CD4-positive, alpha-beta T cell (primary cell): ENCODE measurements around the gene CNOT6L. TPM values are rescaled to one million over a fixed set of nuclear protein-coding genes. Genes with fewer than 3 reads are reported as not detected.

Experiments used
- ATAC-seq: fragments of 200-7000 bp; cut with Tn5 transposase; one replicate; pipeline ENCODE4 v1.10.0; 2022; ENCODE audit warnings: mild to moderate bottlenecking; ENCODE audit not compliant: poor library complexity
- CTCF ChIA-PET: fragments of 350-600 bp; sonication (Branson Sonifier 250); formaldehyde crosslinking; loops from one replicate; lab custom pipeline; 2021; ENCODE audit warnings: antibody characterized with exemption, inconsistent platforms; lab: Charles Lee
- POLR2A ChIA-PET: fragments of 350-600 bp; sonication (Branson Sonifier 250); formaldehyde crosslinking; loops from one replicate; lab custom pipeline; 2021; ENCODE audit warnings: antibody characterized with exemption, inconsistent platforms; lab: Charles Lee
- DNase-seq, 14 experiments: peaks; one replicate each; pipeline ENCODE4 v3.0.0-alpha.2; 2013 to 2020; ENCODE audit warnings: mixed read lengths in 2 of 14
- H3K27ac ChIP-seq, 2 donors: one replicate each; pipeline versions ENCODE4 v1.5.1 to v1.7.0; 2013; ENCODE audit warnings: low read length in 2 of 2, low read depth in 1 of 2, mild to moderate bottlenecking in 1 of 2
- H3K27me3 ChIP-seq, 2 experiments: 1 replicate in 1 of 2; 2 replicates in 1 of 2; pipeline versions ENCODE4 v1.6.1 to v1.7.0; 2013; ENCODE audit warnings: low read length in 2 of 2, control low read depth in 1 of 2, mild to moderate bottlenecking in 1 of 2, moderate library complexity in 1 of 2; ENCODE audit not compliant: insufficient read depth in 2 of 2, control insufficient read depth in 1 of 2
- H3K36me3 ChIP-seq: one replicate; pipeline ENCODE4 v1.6.1; 2013; ENCODE audit warnings: low read length, control low read depth; ENCODE audit not compliant: insufficient read depth
- H3K4me1 ChIP-seq: one replicate; pipeline ENCODE4 v1.6.1; 2013; ENCODE audit warnings: low read length, control low read depth; ENCODE audit not compliant: insufficient read depth
- H3K4me3 ChIP-seq: one replicate; pipeline ENCODE4 v1.5.1; 2013; ENCODE audit warnings: mild to moderate bottlenecking, low read length, moderate library complexity
- H3K9me3 ChIP-seq, 2 experiments: 1 replicate in 1 of 2; 2 replicates in 1 of 2; pipeline versions ENCODE4 v1.6.1 to v1.7.0; 2013; ENCODE audit warnings: low read length in 2 of 2, mild to moderate bottlenecking in 2 of 2, control low read depth in 1 of 2, moderate library complexity in 1 of 2; ENCODE audit not compliant: control insufficient read depth in 1 of 2, insufficient read depth in 1 of 2
- H3K27ac Mint-ChIP-seq: one replicate; pipeline ENCODE4 v1.8.0; 2020; ENCODE audit warnings: mixed read lengths
- H3K27me3 Mint-ChIP-seq: one replicate; pipeline ENCODE4 v1.8.0; 2021; ENCODE audit warnings: mixed read lengths
- H3K36me3 Mint-ChIP-seq: one replicate; pipeline ENCODE4 v1.8.0; 2021; ENCODE audit warnings: low read depth, mixed read lengths
- H3K4me1 Mint-ChIP-seq: one replicate; pipeline ENCODE4 v1.8.0; 2021; ENCODE audit warnings: low read depth, mixed read lengths
- H3K4me3 Mint-ChIP-seq: one replicate; pipeline ENCODE4 v1.8.0; 2020; ENCODE audit warnings: mild to moderate bottlenecking, mixed read lengths
- H3K9me3 Mint-ChIP-seq: one replicate; pipeline ENCODE4 v1.8.0; 2020; ENCODE audit warnings: mixed read lengths
- CTCF ChIP-seq: fragments of 200-600 bp; IDR thresholded peaks from one replicate; pipeline ENCODE4 v1.8.0; 2022; ENCODE audit warnings: antibody characterized with exemption, mild to moderate bottlenecking
- intact Hi-C, 2 experiments: fragments of 100-400 bp; cut with DNase I in 1 of 2; cut with micrococcal nuclease in 1 of 2; formaldehyde crosslinking; loops; one replicate each; pipeline versions ENCODE4 v1.15.1 to v1.9.0; 2023 to 2025; cut with DNase I, micrococcal nuclease
- total RNA-seq, 174 experiments: library from RNA in 2 of 174; stranded (reverse) in 2 of 174; gene quantifications; one replicate each; pipeline ENCODE4 v1.2.3 and lab custom pipeline; 2021 to 2026

Gene CNOT6L
- total RNA-seq, 2 experiments from 2014 or later: 216 to 234 TPM

- CTCF ChIA-PET: interaction anchor here (0.6 to 3.0 kb wide), 9 partner anchors 8 to 142 kb away, joined by 3 to 34 read pairs (median 3); partner anchors contain the start of gene MRPL1
- H3K36me3 ChIP-seq: peaks cover 3% of the 10 kb centered on the region
- DNase-seq: peak in 2 of 14 experiments; percentile 19 to 22
- TF ChIP-seq CTCF: no peak
- Mint-ChIP-seq H3K9me3 (no peaks in the 10 kb centered on the region), H3K36me3 (peaks cover 60% of the 10 kb centered on the region), H3K4me3 (peak overlapping the region; percentile 100), H3K4me1 (peaks cover 85% of the 10 kb centered on the region), H3K27me3 (peaks cover 4% of the 10 kb centered on the region), H3K27ac (peak overlapping the region; percentile 96)
- POLR2A ChIA-PET: interaction anchor here (0.5 to 16.4 kb wide), 14 partner anchors 9 to 1878 kb away, joined by 3 to 1450 read pairs (median 4); partner anchors contain the start of gene MRPL1
- no peaks in the 10 kb centered on the region for H3K9me3 ChIP-seq
- H3K4me1 ChIP-seq: peaks cover 24% of the 10 kb centered on the region
- peak overlapping the region; percentile 77 to 98 for H3K27ac ChIP-seq
- ATAC-seq: no peak
- H3K4me3 ChIP-seq: peak overlapping the region; percentile 89
- H3K27me3 ChIP-seq: no peaks in the 10 kb centered on the region
- intact Hi-C loops: loop anchor here (2.0 to 5.0 kb wide), 3 partner anchors 15 to 55 kb away; no protein-coding TSS in a partner anchor
Measured at GRCh38 chr4:77817304-77818072, 1.7 kb downstream of the CNOT6L start.

GRCh38 chr4:77816546-77816945 is 2.6 kb downstream of the CNOT6L start:
- no peak overlapping the region for H3K4me3 ChIP-seq
- H3K27me3 ChIP-seq: no peaks in the 10 kb centered on the region
- H3K9me3 ChIP-seq: no peaks in the 10 kb centered on the region
- intact Hi-C loops: loop anchor here (5.0 kb wide), 2 partner anchors 34 to 54 kb away; no protein-coding TSS in a partner anchor
- Mint-ChIP-seq H3K9me3 (no peaks in the 10 kb centered on the region), H3K27me3 (peaks cover 4% of the 10 kb centered on the region), H3K27ac (peak overlapping the region; percentile 31), H3K36me3 (peaks cover 66% of the 10 kb centered on the region), H3K4me1 (peaks cover 86% of the 10 kb centered on the region), H3K4me3 (peak overlapping the region; percentile 81)
- no peak overlapping the region for H3K27ac ChIP-seq
- ATAC-seq (no peak), DNase-seq (no peak)
- TF ChIP-seq CTCF: no peak
- CTCF ChIA-PET: interaction anchor here (2.3 to 3.0 kb wide), 2 partner anchors 9 to 46 kb away, joined by 5 to 34 read pairs; partner anchors contain the start of gene MRPL1
- H3K4me1 ChIP-seq: peaks cover 23% of the 10 kb centered on the region
- peaks cover 3% of the 10 kb centered on the region for H3K36me3 ChIP-seq
- POLR2A ChIA-PET: interaction anchor here (0.6 to 16.4 kb wide), 5 partner anchors 8 to 61 kb away, joined by 3 to 1450 read pairs (median 20); partner anchors contain the start of gene MRPL1

GRCh38 chr4:77815636-77816035 is 3.5 kb downstream of the CNOT6L start:
- intact Hi-C loops: loop anchor here (1.0 to 5.0 kb wide), 3 partner anchors 10 to 53 kb away; no protein-coding TSS in a partner anchor
- TF ChIP-seq CTCF: no peak
- Histone ChIP-seq H3K4me3 (no peak overlapping the region), H3K27me3 (no peaks in the 10 kb centered on the region), H3K9me3 (no peaks in the 10 kb centered on the region), H3K4me1 (peaks cover 22% of the 10 kb centered on the region), H3K36me3 (peaks cover 7% of the 10 kb centered on the region), H3K27ac (no peak overlapping the region)
- Mint-ChIP-seq H3K4me3 (peak overlapping the region; percentile 63), H3K9me3 (no peaks in the 10 kb centered on the region), H3K4me1 (peaks cover 86% of the 10 kb centered on the region), H3K27me3 (peaks cover 4% of the 10 kb centered on the region), H3K36me3 (peaks cover 70% of the 10 kb centered on the region), H3K27ac (peak overlapping the region; percentile 31)
- ATAC-seq: no peak
- POLR2A ChIA-PET: interaction anchor here (16.4 kb wide), 1 partner anchor 40 kb away, joined by 1450 read pairs; the partner anchor contains the start of gene MRPL1
- CTCF ChIA-PET: no interaction called here
- DNase-seq: peak in 2 of 14 experiments; percentile 31 to 44
